HEK293 (cell line): ENCODE measurements around the gene PRKCQ.

Source experiments
- AEBP2 ChIP-seq: fragments of 450-650 bp; formaldehyde crosslinking; IDR thresholded peaks from 2 replicates; pipeline ENCODE4 v1.5.1; 2016; ENCODE audit warnings: missing biosample characterization, missing genetic modification characterization, borderline replicate concordance
- GFI1B ChIP-seq: fragments of 450-650 bp; formaldehyde crosslinking; IDR thresholded peaks from 2 replicates; pipeline ENCODE4 v1.5.1; 2016; ENCODE audit warnings: missing biosample characterization, missing genetic modification characterization
- OVOL3 ChIP-seq: fragments of 450-650 bp; formaldehyde crosslinking; IDR thresholded peaks from 2 replicates; pipeline ENCODE4 v1.5.1; 2016; ENCODE audit warnings: missing biosample characterization, missing genetic modification characterization
- PRDM1 ChIP-seq: fragments of 450-650 bp; formaldehyde crosslinking; IDR thresholded peaks from 2 replicates; pipeline ENCODE4; 2016; ENCODE audit warnings: missing biosample characterization, missing genetic modification characterization
- PRDM2 ChIP-seq: fragments of 450-650 bp; formaldehyde crosslinking; IDR thresholded peaks from 2 replicates; pipeline ENCODE4 v1.5.1; 2016; ENCODE audit warnings: missing biosample characterization, missing genetic modification characterization, borderline replicate concordance
- PRDM4 ChIP-seq: fragments of 450-650 bp; formaldehyde crosslinking; IDR thresholded peaks from 2 replicates; pipeline ENCODE4 v1.5.1; 2017; ENCODE audit warnings: missing biosample characterization, missing genetic modification characterization
- PRDM6 ChIP-seq: fragments of 450-650 bp; formaldehyde crosslinking; IDR thresholded peaks from 2 replicates; pipeline ENCODE4 v1.5.1; 2017; ENCODE audit warnings: missing biosample characterization, missing genetic modification characterization
- ZBTB10 ChIP-seq: fragments of 450-650 bp; formaldehyde crosslinking; IDR thresholded peaks from 2 replicates; pipeline ENCODE4 v1.5.1; 2016; ENCODE audit warnings: missing biosample characterization, missing genetic modification characterization
- ZFHX2 ChIP-seq: fragments of 450-650 bp; formaldehyde crosslinking; conservative IDR thresholded peaks from 2 replicates; pipeline ENCODE4 v1.5.1; 2016; ENCODE audit warnings: missing biosample characterization, missing genetic modification characterization
- ZFP37 ChIP-seq: fragments of 450-650 bp; formaldehyde crosslinking; IDR thresholded peaks from 2 replicates; pipeline ENCODE4 v1.5.1; 2016; ENCODE audit warnings: missing biosample characterization, missing genetic modification characterization
- ZNF19 ChIP-seq: fragments of 450-650 bp; formaldehyde crosslinking; IDR thresholded peaks from 2 replicates; pipeline ENCODE4; 2016; ENCODE audit warnings: missing biosample characterization, missing genetic modification characterization, low read depth
- ZNF266 ChIP-seq: fragments of 450-650 bp; formaldehyde crosslinking; IDR thresholded peaks from 2 replicates; pipeline ENCODE4 v1.5.1; 2016; ENCODE audit warnings: missing biosample characterization, missing genetic modification characterization, low read depth
- ZNF341 ChIP-seq: fragments of 450-650 bp; formaldehyde crosslinking; IDR thresholded peaks from 2 replicates; pipeline ENCODE4; 2016; ENCODE audit warnings: low read depth, missing biosample characterization, missing genetic modification characterization
- ZNF366 ChIP-seq: fragments of 450-650 bp; formaldehyde crosslinking; conservative IDR thresholded peaks from 2 replicates; pipeline ENCODE4 v1.5.1; 2016; ENCODE audit warnings: missing biosample characterization, missing genetic modification characterization
- ZNF510 ChIP-seq: fragments of 450-650 bp; formaldehyde crosslinking; IDR thresholded peaks from 2 replicates; pipeline ENCODE4 v1.5.1; 2018; ENCODE audit warnings: mild to moderate bottlenecking, missing genetic modification characterization, missing biosample characterization; ENCODE audit not compliant: insufficient replicate concordance
- ZNF580 ChIP-seq: fragments of 450-650 bp; formaldehyde crosslinking; IDR thresholded peaks from 2 replicates; pipeline ENCODE4 v1.5.1; 2016; ENCODE audit warnings: missing biosample characterization, missing genetic modification characterization
- ZNF621 ChIP-seq: fragments of 450-650 bp; formaldehyde crosslinking; IDR thresholded peaks from 2 replicates; pipeline ENCODE4 v1.5.1; 2017; ENCODE audit warnings: missing biosample characterization, missing genetic modification characterization
- ZNF692 ChIP-seq: fragments of 450-650 bp; formaldehyde crosslinking; IDR thresholded peaks from 2 replicates; pipeline ENCODE4 v1.5.1; 2016; ENCODE audit warnings: missing biosample characterization, missing genetic modification characterization
- ZSCAN16 ChIP-seq: fragments of 450-650 bp; formaldehyde crosslinking; IDR thresholded peaks from 2 replicates; pipeline ENCODE4 v1.5.1; 2016; ENCODE audit warnings: missing biosample characterization, missing genetic modification characterization
- ZSCAN18 ChIP-seq: fragments of 450-650 bp; formaldehyde crosslinking; IDR thresholded peaks from 2 replicates; pipeline ENCODE4 v1.5.1; 2016; ENCODE audit warnings: missing biosample characterization, missing genetic modification characterization
- ZSCAN23 ChIP-seq: fragments of 450-650 bp; formaldehyde crosslinking; IDR thresholded peaks from 2 replicates; pipeline ENCODE4 v1.5.1; 2016; ENCODE audit warnings: missing biosample characterization, missing genetic modification characterization

The PRKCQ gene

GRCh38 chr10:6427357-6427959, 152.6 kb downstream of the PRKCQ start (continued):
- TF ChIP-seq PRDM4 (tag by site-specific recombination) (no peak; the same call in none of the 2 replicates), ZNF266 (tag by site-specific recombination) (no peak), ZNF341 (tag by site-specific recombination) (no peak), PRDM6 (tag by site-specific recombination) (peak; percentile 74), AEBP2 (tag by site-specific recombination) (no peak), ZNF692 (tag by site-specific recombination) (0 out of 2 replicates have a peak, but pooled peaks have one; percentile 28), ZSCAN23 (tag by site-specific recombination) (peak; percentile 66; the same call in 1 of the 2 replicates), ZNF621 (tag by site-specific recombination) (no peak), ZFHX2 (tag by site-specific recombination) (no peak), PRDM1 (tag by site-specific recombination) (peak; percentile 58), GFI1B (tag by site-specific recombination) (no peak; the same call in 1 of the 2 replicates), OVOL3 (tag by site-specific recombination) (peak; percentile 33; the same call in 1 of the 2 replicates), ZNF580 (peak; percentile 84), ZSCAN18 (tag by site-specific recombination) (no peak), ZSCAN16 (peak; percentile 67; the same call in 1 of the 2 replicates), PRDM2 (tag by site-specific recombination) (no peak), ZNF366 (tag by site-specific recombination) (peak; percentile 52), ZNF19 (tag by site-specific recombination) (no peak), ZFP37 (peak; percentile 40; the same call in 1 of the 2 replicates), ZNF510 (tag by site-specific recombination) (no peak), ZBTB10 (tag by site-specific recombination) (no peak)
